ENCODE data around the gene ARHGEF3.

DNA sequence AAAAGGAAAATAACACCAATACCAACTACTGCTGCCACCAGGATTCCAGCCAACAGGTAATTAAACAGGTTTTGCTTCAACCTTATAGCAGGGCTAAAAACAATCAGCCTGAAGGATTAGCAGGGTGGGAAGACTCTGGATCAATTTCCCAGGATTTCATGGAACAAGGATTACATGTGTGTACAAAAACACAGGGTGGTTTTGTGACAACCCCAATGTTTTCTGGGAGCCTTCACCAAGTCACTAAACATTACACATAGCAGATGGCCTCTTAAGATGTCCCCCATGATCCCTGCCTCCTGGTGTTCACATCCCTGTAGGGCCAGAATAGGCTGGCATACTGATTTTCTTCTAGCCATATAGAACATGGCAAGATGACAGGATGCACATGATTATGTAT is 42.8 kb upstream of the ARHGEF3 start:
- TF ChIP-seq, protein P1, sequence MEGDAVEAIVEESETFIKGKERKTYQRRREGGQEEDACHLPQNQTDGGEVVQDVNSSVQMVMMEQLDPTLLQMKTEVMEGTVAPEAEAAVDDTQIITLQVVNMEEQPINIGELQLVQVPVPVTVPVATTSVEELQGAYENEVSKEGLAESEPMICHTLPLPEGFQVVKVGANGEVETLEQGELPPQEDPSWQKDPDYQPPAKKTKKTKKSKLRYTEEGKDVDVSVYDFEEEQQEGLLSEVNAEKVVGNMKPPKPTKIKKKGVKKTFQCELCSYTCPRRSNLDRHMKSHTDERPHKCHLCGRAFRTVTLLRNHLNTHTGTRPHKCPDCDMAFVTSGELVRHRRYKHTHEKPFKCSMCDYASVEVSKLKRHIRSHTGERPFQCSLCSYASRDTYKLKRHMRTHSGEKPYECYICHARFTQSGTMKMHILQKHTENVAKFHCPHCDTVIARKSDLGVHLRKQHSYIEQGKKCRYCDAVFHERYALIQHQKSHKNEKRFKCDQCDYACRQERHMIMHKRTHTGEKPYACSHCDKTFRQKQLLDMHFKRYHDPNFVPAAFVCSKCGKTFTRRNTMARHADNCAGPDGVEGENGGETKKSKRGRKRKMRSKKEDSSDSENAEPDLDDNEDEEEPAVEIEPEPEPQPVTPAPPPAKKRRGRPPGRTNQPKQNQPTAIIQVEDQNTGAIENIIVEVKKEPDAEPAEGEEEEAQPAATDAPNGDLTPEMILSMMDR (IDR thresholded peaks at IDR 0.05) = no peak
- TF ChIP-seq POLR2A (IDR thresholded peaks at IDR 0.05) = no peak

All from sigmoid colon (tissue), 3 donors.